Ecto neural progenitor cell (in vitro differentiated cells): ENCODE results near the gene LMBR1L.

ENCODE experiments used
- DNase-seq: peaks from one replicate; pipeline ENCODE4 v3.0.0-alpha.2; 2018; ENCODE audit warnings: low spot score

The LMBR1L gene

DNA sequence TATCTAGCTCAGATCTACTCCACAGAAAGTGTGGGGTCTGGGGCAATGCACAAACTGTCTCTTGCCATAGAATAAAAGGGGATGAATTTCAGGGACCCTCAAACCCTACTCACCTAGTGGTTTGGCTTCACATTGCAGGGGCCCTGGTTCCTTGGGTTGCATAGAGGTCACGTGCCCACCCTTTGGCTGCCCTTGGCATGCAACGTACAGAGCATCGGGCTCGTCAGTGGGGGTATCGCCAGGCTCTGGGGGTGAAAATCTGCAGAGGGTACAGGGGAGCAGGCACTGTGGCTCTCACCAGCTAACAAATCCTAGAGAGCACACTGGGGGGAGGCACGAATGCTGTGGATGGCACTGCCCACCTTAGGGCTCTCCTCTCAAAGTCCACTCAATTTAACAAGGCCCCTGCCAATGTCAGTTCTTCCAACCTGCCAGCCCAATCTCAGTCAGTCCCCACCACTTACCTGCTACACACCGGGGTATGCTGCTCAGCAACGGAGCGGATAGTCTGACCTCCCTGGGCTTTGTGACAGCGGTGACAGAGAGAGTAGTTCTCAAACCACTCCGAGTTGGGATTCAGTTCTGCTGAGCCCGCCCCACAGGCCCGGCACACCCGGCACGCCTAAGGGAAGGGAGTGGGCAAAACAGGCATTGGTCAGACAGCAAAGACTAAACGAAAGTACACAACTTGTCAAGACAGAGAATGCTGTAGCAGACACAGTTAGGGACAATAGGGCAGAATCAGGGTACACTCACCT is 58.0 kb downstream of the LMBR1L start:
- no peak for DNase-seq

DNA sequence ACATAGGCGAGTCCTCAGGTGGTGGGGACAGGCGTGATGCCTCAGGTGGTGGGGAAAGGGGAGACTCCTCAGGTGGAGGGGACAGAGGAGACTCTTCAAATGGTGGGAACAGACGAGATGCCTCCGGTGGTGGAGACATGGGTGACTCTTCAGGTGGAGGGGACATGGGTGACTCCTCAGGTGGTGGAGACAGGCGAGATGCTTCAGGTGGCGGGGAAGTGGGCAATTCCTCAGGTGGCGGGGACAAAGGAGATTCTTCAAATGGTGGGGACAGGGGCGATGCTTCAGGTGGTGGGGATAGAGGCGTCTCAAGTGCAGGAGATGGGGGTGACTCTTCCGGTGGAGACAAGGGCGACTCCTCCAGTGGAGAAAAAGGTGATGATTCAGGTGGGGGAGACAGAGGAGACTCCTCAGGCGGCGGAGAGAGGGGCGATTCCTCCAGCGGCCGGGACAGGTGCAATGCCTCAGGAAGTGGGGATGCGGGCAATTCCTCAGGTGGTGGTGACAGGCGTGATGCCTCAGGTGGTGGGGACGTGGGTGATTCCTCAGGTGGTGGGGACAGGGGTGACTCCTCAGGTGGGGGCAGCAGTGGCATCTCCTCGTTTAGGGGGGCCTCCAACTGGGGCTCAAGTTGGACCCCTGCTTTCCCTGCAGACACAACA is 58.7 kb downstream of the LMBR1L start:
- no peak for DNase-seq

DNA sequence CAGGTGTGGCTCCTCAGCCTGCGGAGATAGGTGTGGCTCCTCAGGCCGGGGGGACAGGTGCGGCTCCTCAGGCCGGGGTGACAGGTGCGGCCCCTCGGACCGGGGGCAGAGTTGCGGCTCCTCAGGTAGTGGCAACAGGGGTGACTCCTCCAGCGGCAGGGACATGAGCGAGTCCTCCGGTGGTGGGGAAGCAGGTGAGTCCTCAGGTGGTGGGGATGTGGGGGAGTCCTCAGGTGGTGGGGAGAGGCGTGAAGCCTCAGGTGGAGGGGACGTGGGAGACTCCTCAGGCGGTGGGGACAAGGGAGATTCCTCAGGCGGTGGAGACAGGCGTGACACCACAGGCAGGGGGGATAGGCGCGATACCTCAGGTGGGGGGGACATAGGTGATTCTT is 59.3 kb downstream of the LMBR1L start:
- no peak for DNase-seq

DNA sequence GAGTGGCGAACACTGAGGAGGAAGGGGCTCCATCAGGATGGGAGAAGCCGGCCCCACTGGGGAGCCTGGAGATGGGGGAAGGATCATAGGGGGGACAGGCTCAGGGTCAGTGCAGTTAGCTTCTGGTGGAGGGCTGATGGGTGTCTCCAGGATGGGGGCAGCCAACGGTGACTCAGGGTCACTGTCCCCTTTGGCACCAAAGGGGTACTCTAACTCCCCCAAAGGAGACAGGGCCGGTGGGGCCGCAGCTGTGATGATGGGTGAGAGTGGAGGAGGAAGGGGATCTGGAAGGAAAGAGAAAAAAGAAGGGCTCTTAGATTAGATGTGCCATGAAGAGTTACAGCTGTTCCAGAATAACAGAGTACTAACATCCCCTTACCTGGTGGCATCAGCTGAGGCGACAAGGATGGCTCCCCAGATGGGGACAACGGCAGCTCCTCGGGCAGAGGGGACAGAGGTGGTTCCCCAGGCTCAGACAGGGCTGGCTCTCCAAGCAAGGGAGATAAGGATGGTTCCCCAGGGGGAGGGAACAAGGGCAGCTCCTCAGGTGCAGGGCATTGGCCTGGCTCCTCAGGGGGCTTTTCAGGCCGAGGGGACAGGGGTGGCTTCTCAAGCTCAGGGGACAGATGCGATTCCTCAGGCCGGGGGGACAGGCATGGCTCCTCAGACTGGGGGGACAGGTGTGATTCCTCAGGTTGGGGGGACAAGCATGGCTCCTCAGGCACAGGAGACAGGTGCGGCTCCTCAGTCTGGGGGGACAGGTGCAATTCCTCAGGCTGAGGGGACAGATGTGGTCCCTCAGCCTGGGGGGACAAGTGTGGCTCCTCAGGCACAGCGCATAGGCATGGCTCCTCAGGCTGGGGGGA is 59.9 kb downstream of the LMBR1L start:
- no peak for DNase-seq

DNA sequence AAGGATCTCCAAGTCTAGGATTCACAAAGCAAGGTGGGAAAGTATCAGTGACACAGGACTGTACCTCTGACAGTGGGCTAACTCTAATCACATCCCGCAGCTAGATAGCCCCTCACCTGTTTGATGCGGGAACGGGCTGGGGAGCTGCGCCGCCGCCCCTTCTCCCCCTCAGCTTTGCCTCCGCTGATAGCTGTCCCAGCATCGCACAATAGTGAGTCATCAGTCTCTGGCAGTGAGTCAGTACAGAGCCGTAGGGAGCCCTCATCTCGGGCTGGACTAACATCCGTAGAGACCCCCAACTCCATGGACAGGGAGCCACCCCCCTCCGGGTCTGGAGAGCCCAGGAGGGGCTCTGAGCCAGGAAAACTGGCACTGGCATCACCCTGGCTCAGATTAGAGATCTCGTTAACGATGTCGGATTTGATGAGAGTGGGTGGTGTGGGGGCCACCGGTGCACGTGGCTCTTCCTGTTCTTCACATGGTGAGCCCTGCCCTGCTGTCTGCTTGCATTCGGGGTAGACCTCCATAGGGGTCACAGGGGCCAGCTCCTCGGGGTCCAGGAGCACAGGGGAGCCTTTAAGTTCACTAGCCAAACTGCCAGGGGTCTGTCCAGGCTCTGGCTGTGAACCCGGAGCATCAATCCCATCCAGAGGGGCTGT is 61.0 kb downstream of the LMBR1L start:
- DNase-seq = no peak

DNA sequence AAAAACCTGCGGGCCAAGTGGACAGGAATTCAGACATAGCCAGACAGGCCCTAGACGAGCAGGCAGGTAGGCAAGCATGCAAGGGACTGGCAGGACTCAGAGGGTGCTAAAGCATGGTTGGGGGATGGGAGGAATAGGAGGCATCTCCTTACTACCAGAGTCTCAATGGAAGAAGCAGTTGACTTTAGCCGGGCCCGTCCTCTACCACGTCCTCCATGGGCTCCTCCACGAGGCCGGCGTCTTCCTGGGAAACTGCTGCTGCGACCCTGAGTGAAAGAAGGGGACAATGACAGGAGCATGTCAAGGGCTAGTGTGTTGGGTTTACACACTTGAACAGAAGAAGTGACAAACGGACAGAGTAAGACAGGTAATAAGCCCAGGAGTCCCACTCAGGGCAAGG is 61.7 kb downstream of the LMBR1L start:
- DNase-seq = no peak
